Neural progenitor cell (in vitro differentiated cells): ENCODE measurements around the gene DEFB113. TPM values are rescaled to one million over a fixed set of nuclear protein-coding genes. Genes with fewer than 3 reads are reported as not detected.
A peak's percentile ranks its signal among the peaks of the same experiment; 100 is the strongest.

Experiments used
- DNase-seq: peaks from one replicate; pipeline ENCODE4 v3.0.0-alpha.2; 2016; ENCODE audit warnings: low spot score
- H2AFZ ChIP-seq: fragments of 200-600 bp; sonication (generic); replicated peaks from 2 replicates; pipeline ENCODE4 v1.6.1; 2016; ENCODE audit warnings: antibody characterized with exemption
- H3F3A ChIP-seq: fragments of 200-600 bp; sonication (generic); 2 replicates; pipeline ENCODE4 v1.6.1; 2016; ENCODE audit warnings: antibody characterized with exemption, low read depth
- H3K27ac ChIP-seq: fragments of 200-600 bp; sonication (generic); 2 replicates; pipeline ENCODE4 v1.5.1; 2016; ENCODE audit warnings: mild to moderate bottlenecking
- H3K27me3 ChIP-seq: fragments of 200-600 bp; sonication (generic); 2 replicates; pipeline ENCODE4 v1.6.1; 2016; ENCODE audit warnings: mild to moderate bottlenecking, moderate library complexity
- H3K36me3 ChIP-seq: fragments of 200-600 bp; sonication (generic); 2 replicates; pipeline ENCODE4 v1.5.1; 2016
- H3K4me1 ChIP-seq: fragments of 200-600 bp; sonication (generic); 2 replicates; pipeline ENCODE4 v1.6.1; 2016; ENCODE audit warnings: mixed run types
- H3K4me2 ChIP-seq: fragments of 200-600 bp; sonication (generic); 2 replicates; pipeline ENCODE4 v1.6.1; 2016
- H3K4me3 ChIP-seq: fragments of 200-600 bp; sonication (generic); 2 replicates; pipeline ENCODE4 v1.5.1; 2016
- H3K79me2 ChIP-seq: fragments of 200-600 bp; sonication (generic); 2 replicates; pipeline ENCODE4 v1.6.1; 2016; ENCODE audit warnings: low read depth
- H3K9ac ChIP-seq: fragments of 200-600 bp; sonication (generic); 2 replicates; pipeline ENCODE4 v1.6.1; 2016
- H3K9me3 ChIP-seq: fragments of 200-600 bp; sonication (generic); 2 replicates; pipeline ENCODE4 v1.5.1; 2016; ENCODE audit warnings: low read depth
- H4K20me1 ChIP-seq: fragments of 200-600 bp; sonication (generic); 2 replicates; pipeline ENCODE4 v1.6.1; 2016; ENCODE audit warnings: low read depth
- H3K27ac Mint-ChIP-seq: 3 replicates; pipeline ENCODE4 v1.8.0; 2021; ENCODE audit warnings: mixed read lengths
- H3K27me3 Mint-ChIP-seq: 2 replicates; pipeline ENCODE4 v1.8.0; 2022; ENCODE audit warnings: low read depth, mild to moderate bottlenecking, inconsistent platforms, moderate library complexity, mixed read lengths; ENCODE audit not compliant: insufficient read depth
- H3K36me3 Mint-ChIP-seq: 3 replicates; pipeline ENCODE4 v1.8.0; 2021; ENCODE audit warnings: mixed read lengths
- H3K4me1 Mint-ChIP-seq: 3 replicates; pipeline ENCODE4 v1.8.0; 2021; ENCODE audit warnings: mixed read lengths
- H3K4me3 Mint-ChIP-seq: 3 replicates; pipeline ENCODE4 v1.8.0; 2021; ENCODE audit warnings: mild to moderate bottlenecking, moderate library complexity, mixed read lengths
- H3K9me3 Mint-ChIP-seq: 3 replicates; pipeline ENCODE4 v1.8.0; 2020; ENCODE audit warnings: mixed read lengths
- EZH2 ChIP-seq: fragments of 200-600 bp; sonication (generic); IDR thresholded peaks from 2 replicates; pipeline ENCODE4 v1.6.1; 2017; ENCODE audit warnings: antibody characterized with exemption, mild to moderate bottlenecking, moderate library complexity
- EZH2phosphoT487 ChIP-seq: fragments of 200-600 bp; sonication (generic); IDR thresholded peaks from 2 replicates; pipeline ENCODE4 v1.6.1; 2017; ENCODE audit warnings: antibody characterized with exemption
- total RNA-seq: library from RNA; depleted of rRNA; stranded (reverse); fragments of >200 nt; gene quantifications from 2 replicates; pipeline ENCODE4 v1.2.3, GENCODE V29; 2015; ENCODE audit warnings: low replicate concordance
- TF ChIP-seq, protein P1 (sequence below): fragments of 200-600 bp; sonication (generic); IDR thresholded peaks from 2 replicates; pipeline ENCODE4 v1.5.1; 2017; ENCODE audit warnings: antibody characterized with exemption, mild to moderate bottlenecking

DEFB113 gene
- total RNA-seq, 1 donor from 2014 or later = not detected

DNA sequence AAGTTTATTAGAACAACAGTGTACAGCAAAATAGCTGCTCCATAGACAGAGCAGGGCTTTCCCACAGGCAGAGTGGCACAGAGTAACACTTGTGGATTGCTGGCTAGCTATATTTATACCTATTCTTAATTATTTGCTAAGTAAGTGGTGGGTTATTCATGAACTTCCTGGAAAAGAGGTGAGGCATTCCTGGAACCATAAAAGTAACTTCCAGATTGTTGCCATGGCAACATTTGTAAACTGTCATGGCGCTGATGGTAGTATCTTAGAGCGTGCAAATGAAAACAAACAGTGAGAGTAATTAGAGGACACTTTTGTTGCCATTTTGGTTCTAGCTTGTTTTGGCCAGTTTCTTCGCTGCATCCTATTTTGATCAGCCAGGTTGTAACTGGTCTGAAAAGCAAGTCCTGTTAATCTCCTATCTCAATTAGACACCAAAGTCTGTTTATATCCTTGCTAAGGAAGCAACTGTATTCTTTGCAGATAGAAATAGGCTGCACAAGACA lies 29.4 kb downstream of the DEFB113 start:
- no peak overlapping the region for H3K9ac ChIP-seq
- no peak for DNase-seq
- no peak overlapping the region for H3K4me3 ChIP-seq
- Mint-ChIP-seq H3K4me3 (no peak overlapping the region), H3K4me1 (no peaks in the 10 kb centered on the region), H3K9me3 (peaks cover 2% of the 10 kb centered on the region), H3K36me3 (no peaks in the 10 kb centered on the region), H3K27me3 (peaks cover 2% of the 10 kb centered on the region), H3K27ac (no peak overlapping the region)
- H3K27ac ChIP-seq = no peak overlapping the region
- no peaks in the 10 kb centered on the region for H3K27me3 ChIP-seq
- H3K4me2 ChIP-seq = no peak overlapping the region
- H3K4me1 ChIP-seq = no peaks in the 10 kb centered on the region
- H4K20me1 ChIP-seq = no peaks in the 10 kb centered on the region
- no peaks in the 10 kb centered on the region for H3K36me3 ChIP-seq
- TF ChIP-seq EZH2 = no peak
- no peak for TF ChIP-seq EZH2phosphoT487
- TF ChIP-seq, protein P1, sequence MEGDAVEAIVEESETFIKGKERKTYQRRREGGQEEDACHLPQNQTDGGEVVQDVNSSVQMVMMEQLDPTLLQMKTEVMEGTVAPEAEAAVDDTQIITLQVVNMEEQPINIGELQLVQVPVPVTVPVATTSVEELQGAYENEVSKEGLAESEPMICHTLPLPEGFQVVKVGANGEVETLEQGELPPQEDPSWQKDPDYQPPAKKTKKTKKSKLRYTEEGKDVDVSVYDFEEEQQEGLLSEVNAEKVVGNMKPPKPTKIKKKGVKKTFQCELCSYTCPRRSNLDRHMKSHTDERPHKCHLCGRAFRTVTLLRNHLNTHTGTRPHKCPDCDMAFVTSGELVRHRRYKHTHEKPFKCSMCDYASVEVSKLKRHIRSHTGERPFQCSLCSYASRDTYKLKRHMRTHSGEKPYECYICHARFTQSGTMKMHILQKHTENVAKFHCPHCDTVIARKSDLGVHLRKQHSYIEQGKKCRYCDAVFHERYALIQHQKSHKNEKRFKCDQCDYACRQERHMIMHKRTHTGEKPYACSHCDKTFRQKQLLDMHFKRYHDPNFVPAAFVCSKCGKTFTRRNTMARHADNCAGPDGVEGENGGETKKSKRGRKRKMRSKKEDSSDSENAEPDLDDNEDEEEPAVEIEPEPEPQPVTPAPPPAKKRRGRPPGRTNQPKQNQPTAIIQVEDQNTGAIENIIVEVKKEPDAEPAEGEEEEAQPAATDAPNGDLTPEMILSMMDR = no peak
- no peaks in the 10 kb centered on the region for H3F3A ChIP-seq
- H2AFZ ChIP-seq = peak overlapping the region; percentile 29
- no peaks in the 10 kb centered on the region for H3K79me2 ChIP-seq
- no peaks in the 10 kb centered on the region for H3K9me3 ChIP-seq

DNA sequence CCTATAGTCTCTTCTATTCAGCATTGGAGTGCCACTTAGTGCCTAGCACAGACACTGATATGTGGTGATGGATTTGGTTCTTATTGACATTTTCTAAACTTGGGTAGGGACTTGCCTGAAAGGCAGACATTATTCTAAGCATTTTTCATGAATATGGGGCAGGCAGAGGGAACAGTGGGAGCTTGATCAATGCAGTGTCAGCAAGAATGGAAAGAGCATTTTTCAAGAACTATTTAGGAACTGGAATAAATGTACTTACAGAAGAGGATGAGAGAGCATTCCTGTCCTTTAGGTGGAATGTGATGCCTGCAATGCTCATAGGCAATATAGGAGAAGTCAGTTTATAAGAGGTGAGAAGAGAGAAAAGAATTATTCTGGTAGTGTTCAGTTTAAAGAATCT lies 31.6 kb downstream of the DEFB113 start:
- no peak for DNase-seq
- H3K27ac Mint-ChIP-seq = no peak overlapping the region
- H3K27me3 ChIP-seq = no peaks in the 10 kb centered on the region

DNA sequence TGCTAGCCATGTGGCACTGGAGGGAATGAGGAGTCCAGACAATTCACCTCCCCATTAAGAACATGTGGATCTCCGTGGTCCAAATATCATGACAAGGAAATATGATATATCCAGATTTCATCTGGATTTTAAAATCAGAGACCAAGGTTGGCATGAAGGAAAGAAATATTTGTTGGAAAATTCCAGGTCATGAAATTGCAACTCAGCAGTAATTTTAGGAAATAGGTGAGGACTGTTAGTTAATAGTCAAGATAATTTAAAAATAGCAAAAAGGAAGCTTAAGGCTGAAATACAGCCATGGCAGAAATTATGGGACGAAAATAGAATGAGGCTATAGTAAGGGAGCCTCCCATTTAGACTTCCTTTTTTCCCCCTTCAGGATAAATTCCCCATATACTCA lies 32.4 kb downstream of the DEFB113 start:
- H3K27ac Mint-ChIP-seq = no peak overlapping the region
- no peaks in the 10 kb centered on the region for H3K27me3 ChIP-seq

More for the DNA sequence above, 31.6 kb downstream of the DEFB113 start:
- no peaks in the 10 kb centered on the region for H3K9me3 Mint-ChIP-seq
- Histone ChIP-seq H3K79me2 (no peaks in the 10 kb centered on the region), H3K4me3 (no peak overlapping the region), H3K27ac (no peak overlapping the region), H3K36me3 (no peaks in the 10 kb centered on the region), H3F3A (no peaks in the 10 kb centered on the region), H4K20me1 (no peaks in the 10 kb centered on the region), H2AFZ (no peak overlapping the region), H3K9me3 (no peaks in the 10 kb centered on the region), H3K9ac (no peak overlapping the region), H3K4me2 (no peak overlapping the region), H3K4me1 (no peaks in the 10 kb centered on the region)
- H3K27me3 Mint-ChIP-seq = peaks cover 2% of the 10 kb centered on the region
- H3K4me1 Mint-ChIP-seq = no peaks in the 10 kb centered on the region
- TF ChIP-seq EZH2phosphoT487 = no peak
- no peaks in the 10 kb centered on the region for H3K36me3 Mint-ChIP-seq
- no peak overlapping the region for H3K4me3 Mint-ChIP-seq

DNA sequence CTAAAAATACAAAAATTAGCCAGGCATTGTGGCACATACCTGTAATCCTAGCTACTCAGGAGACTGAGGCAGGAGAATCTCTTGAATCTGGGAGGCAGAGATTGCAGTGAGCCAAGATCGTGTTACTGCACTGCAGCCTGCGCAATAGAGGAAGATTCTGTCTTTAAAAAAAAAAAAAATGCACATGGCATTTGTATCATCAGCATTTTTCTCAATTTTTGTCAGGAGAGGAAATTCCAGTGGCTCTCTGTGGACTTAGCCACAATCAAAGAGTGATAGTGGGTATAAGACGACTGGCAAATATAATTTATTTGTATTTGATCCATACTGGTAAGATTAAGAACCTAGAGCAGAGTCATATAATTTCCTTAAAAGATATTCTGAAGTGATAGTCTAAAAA lies 34.0 kb downstream of the DEFB113 start:
- no peaks in the 10 kb centered on the region for H3K79me2 ChIP-seq
- no peaks in the 10 kb centered on the region for H4K20me1 ChIP-seq
- no peak overlapping the region for H3K27ac ChIP-seq
- Mint-ChIP-seq H3K4me3 (no peak overlapping the region), H3K27me3 (peaks cover 2% of the 10 kb centered on the region), H3K27ac (no peak overlapping the region), H3K36me3 (no peaks in the 10 kb centered on the region), H3K9me3 (no peaks in the 10 kb centered on the region), H3K4me1 (no peaks in the 10 kb centered on the region)
- H3K9ac ChIP-seq = no peak overlapping the region
- no peaks in the 10 kb centered on the region for H3F3A ChIP-seq
- no peak for DNase-seq
- H3K36me3 ChIP-seq = no peaks in the 10 kb centered on the region
- TF ChIP-seq, protein P1 = no peak
- no peak for TF ChIP-seq EZH2
- no peak for TF ChIP-seq EZH2phosphoT487
- no peak overlapping the region for H3K4me2 ChIP-seq
- H3K4me3 ChIP-seq = no peak overlapping the region
- H3K27me3 ChIP-seq = no peaks in the 10 kb centered on the region
- H3K4me1 ChIP-seq = peaks cover under 1% of the 10 kb centered on the region
- H3K9me3 ChIP-seq = no peaks in the 10 kb centered on the region
- H2AFZ ChIP-seq = no peak overlapping the region

More for the DNA sequence above, 32.4 kb downstream of the DEFB113 start:
- H3K4me3 ChIP-seq = no peak overlapping the region
- no peaks in the 10 kb centered on the region for H3F3A ChIP-seq
- no peak for DNase-seq
- no peaks in the 10 kb centered on the region for H3K36me3 Mint-ChIP-seq
- H3K27ac ChIP-seq = no peak overlapping the region
- no peaks in the 10 kb centered on the region for H3K36me3 ChIP-seq
- H3K9me3 ChIP-seq = no peaks in the 10 kb centered on the region
- H2AFZ ChIP-seq = no peak overlapping the region
- no peaks in the 10 kb centered on the region for H3K9me3 Mint-ChIP-seq
- no peaks in the 10 kb centered on the region for H3K4me1 ChIP-seq
- TF ChIP-seq EZH2phosphoT487 (no peak), EZH2 (no peak)
- TF ChIP-seq, protein P1 = no peak
- peaks cover 2% of the 10 kb centered on the region for H3K27me3 Mint-ChIP-seq
- no peak overlapping the region for H3K4me3 Mint-ChIP-seq
- no peak overlapping the region for H3K9ac ChIP-seq
- H4K20me1 ChIP-seq = no peaks in the 10 kb centered on the region
- H3K4me2 ChIP-seq = no peak overlapping the region
- H3K4me1 Mint-ChIP-seq = no peaks in the 10 kb centered on the region
- H3K79me2 ChIP-seq = no peaks in the 10 kb centered on the region
